ENCODE measurements around the gene GDF7.

Gene GDF7

DNA sequence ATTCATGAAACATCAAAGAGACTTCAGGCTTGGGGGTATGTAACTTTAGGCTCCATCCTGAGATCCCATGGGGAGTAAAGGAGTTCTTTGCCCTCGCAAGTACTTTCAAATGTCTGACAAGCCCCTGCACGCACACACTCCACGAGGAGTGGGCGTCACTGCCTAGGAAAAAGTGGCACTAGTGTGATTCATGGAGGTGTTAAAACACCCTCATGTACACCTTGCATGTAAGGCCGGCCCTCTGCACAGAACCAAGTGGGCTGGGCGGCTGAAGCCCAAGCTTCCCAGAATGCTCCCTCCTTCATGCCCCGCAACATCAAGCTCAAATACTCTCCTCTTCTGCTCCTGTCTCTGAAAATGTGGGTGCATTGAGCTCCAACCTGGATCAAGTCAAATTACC is 23.9 kb upstream of the GDF7 start:
- no peak overlapping the region for H2AFZ ChIP-seq (ENCODE audit: low read depth, low read length)
- peaks cover 6% of the 10 kb centered on the region for H3K4me1 ChIP-seq (ENCODE audit: insufficient read depth, low read length)
- no peaks in the 10 kb centered on the region for H3K27me3 ChIP-seq (ENCODE audit: insufficient read depth, low read length)
- H3K4me3 ChIP-seq (ENCODE audit: low read length), result no peak overlapping the region
- no peaks in the 10 kb centered on the region for H3K9me3 ChIP-seq (ENCODE audit: low read length)
- peaks cover 4% of the 10 kb centered on the region for H3K36me3 ChIP-seq (ENCODE audit: insufficient read depth, low read length)

DNA sequence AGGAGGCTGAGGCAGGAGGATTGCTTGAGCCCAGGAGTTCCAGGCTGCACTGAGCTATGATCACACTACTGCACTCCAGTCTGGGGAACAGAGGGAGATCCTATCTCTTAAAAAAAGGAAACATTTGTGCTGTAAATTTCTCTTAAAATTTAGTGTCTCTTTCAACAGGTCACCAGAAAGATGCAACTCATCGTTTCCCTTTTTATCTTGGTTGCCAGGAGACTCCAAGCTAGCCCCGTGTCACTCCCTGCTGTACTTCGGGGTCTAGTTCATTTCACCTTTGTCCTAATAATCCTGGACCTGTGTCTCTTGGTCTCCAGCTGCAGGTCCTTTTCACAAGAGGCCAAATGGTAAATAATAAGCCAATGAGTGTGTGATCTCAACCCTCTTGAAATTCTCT is 23.1 kb upstream of the GDF7 start:
- Histone ChIP-seq H3K9me3 (ENCODE audit: low read length) (no peaks in the 10 kb centered on the region), H3K36me3 (ENCODE audit: insufficient read depth, low read length) (peaks cover 4% of the 10 kb centered on the region), H3K27me3 (ENCODE audit: insufficient read depth, low read length) (no peaks in the 10 kb centered on the region), H3K4me1 (ENCODE audit: insufficient read depth, low read length) (peaks cover 14% of the 10 kb centered on the region), H3K4me3 (ENCODE audit: low read length) (no peak overlapping the region), H2AFZ (ENCODE audit: low read depth, low read length) (no peak overlapping the region)

DNA sequence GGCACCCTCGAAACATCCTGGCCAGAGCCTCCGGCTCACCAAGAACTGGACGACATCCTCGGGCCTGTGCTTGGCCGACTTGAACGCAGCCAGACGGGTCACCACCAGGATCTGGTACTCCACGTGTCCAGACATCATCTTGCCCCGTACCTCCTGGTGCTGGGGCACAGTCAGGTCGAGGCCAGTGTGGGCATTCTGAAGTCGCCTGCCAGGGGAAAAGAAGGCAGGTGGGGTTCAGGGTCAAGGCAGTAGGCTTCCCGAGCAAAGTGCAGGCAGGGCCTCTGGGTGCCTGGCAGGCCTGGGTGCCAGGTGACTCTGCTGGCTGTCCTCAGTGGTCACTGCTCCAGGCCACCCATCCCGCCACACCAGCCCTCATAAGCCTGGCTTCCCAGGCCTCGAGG is 21.6 kb upstream of the GDF7 start:
- H3K36me3 ChIP-seq (ENCODE audit: insufficient read depth, low read length), result no peaks in the 10 kb centered on the region
- H3K4me1 ChIP-seq (ENCODE audit: insufficient read depth, low read length), result peaks cover 15% of the 10 kb centered on the region
- no peaks in the 10 kb centered on the region for H3K9me3 ChIP-seq (ENCODE audit: low read length)
- H2AFZ ChIP-seq (ENCODE audit: low read depth, low read length), result no peak overlapping the region
- no peaks in the 10 kb centered on the region for H3K27me3 ChIP-seq (ENCODE audit: insufficient read depth, low read length)
- no peak overlapping the region for H3K4me3 ChIP-seq (ENCODE audit: low read length)

- no peaks in the 10 kb centered on the region for H3K27me3 ChIP-seq (ENCODE audit: insufficient read depth, low read length)
- no peak overlapping the region for H2AFZ ChIP-seq (ENCODE audit: low read depth, low read length)
- H3K4me1 ChIP-seq (ENCODE audit: insufficient read depth, low read length), result peaks cover 19% of the 10 kb centered on the region
- H3K36me3 ChIP-seq (ENCODE audit: insufficient read depth, low read length), result no peaks in the 10 kb centered on the region
- H3K4me3 ChIP-seq (ENCODE audit: low read length), result no peak overlapping the region
- no peaks in the 10 kb centered on the region for H3K9me3 ChIP-seq (ENCODE audit: low read length)
Observed at GRCh38 chr2:20645761-20646160, 21.2 kb upstream of the GDF7 start.

DNA sequence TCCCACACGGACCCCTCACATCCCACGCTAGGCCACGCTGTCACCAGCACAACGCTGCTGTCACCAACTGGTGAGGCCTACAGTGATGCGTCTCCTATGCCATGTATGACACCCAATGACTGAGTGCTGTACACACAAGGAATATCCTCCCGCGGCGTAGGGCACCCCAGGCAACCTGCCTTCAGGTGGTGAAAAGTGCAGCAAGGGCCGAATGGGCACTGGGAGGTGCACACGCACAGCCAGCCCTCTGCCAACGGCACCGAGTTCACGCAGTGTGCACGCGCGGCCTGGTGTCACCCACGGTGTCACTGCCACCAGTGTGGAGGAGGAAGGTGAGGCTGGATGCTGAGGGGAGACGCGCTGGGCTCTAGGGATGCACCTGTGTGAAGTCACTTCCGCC is 20.5 kb upstream of the GDF7 start:
- Histone ChIP-seq H3K27me3 (ENCODE audit: insufficient read depth, low read length) (no peaks in the 10 kb centered on the region), H3K36me3 (ENCODE audit: insufficient read depth, low read length) (no peaks in the 10 kb centered on the region), H3K4me1 (ENCODE audit: insufficient read depth, low read length) (peaks cover 19% of the 10 kb centered on the region), H3K9me3 (ENCODE audit: low read length) (no peaks in the 10 kb centered on the region), H3K4me3 (ENCODE audit: low read length) (no peak overlapping the region), H2AFZ (ENCODE audit: low read depth, low read length) (no peak overlapping the region)

GRCh38 chr2:20647211-20647610 is 19.7 kb upstream of the GDF7 start:
- H3K4me1 ChIP-seq (ENCODE audit: insufficient read depth, low read length), result peaks cover 23% of the 10 kb centered on the region
- H3K4me3 ChIP-seq (ENCODE audit: low read length), result no peak overlapping the region
- H3K36me3 ChIP-seq (ENCODE audit: insufficient read depth, low read length), result no peaks in the 10 kb centered on the region
- no peaks in the 10 kb centered on the region for H3K9me3 ChIP-seq (ENCODE audit: low read length)
- no peaks in the 10 kb centered on the region for H3K27me3 ChIP-seq (ENCODE audit: insufficient read depth, low read length)
- H2AFZ ChIP-seq (ENCODE audit: low read depth, low read length), result no peak overlapping the region

GRCh38 chr2:20647738-20648137 is 19.2 kb upstream of the GDF7 start:
- H3K27me3 ChIP-seq (ENCODE audit: insufficient read depth, low read length), result no peaks in the 10 kb centered on the region
- no peaks in the 10 kb centered on the region for H3K9me3 ChIP-seq (ENCODE audit: low read length)
- H3K4me3 ChIP-seq (ENCODE audit: low read length), result no peak overlapping the region
- no peak overlapping the region for H2AFZ ChIP-seq (ENCODE audit: low read depth, low read length)
- peaks cover 23% of the 10 kb centered on the region for H3K4me1 ChIP-seq (ENCODE audit: insufficient read depth, low read length)
- no peaks in the 10 kb centered on the region for H3K36me3 ChIP-seq (ENCODE audit: insufficient read depth, low read length)

GRCh38 chr2:20648206-20648605 is 18.7 kb upstream of the GDF7 start:
- H2AFZ ChIP-seq (ENCODE audit: low read depth, low read length), result no peak overlapping the region
- H3K27me3 ChIP-seq (ENCODE audit: insufficient read depth, low read length), result no peaks in the 10 kb centered on the region
- H3K9me3 ChIP-seq (ENCODE audit: low read length), result no peaks in the 10 kb centered on the region
- H3K36me3 ChIP-seq (ENCODE audit: insufficient read depth, low read length), result no peaks in the 10 kb centered on the region
- H3K4me3 ChIP-seq (ENCODE audit: low read length), result no peak overlapping the region
- H3K4me1 ChIP-seq (ENCODE audit: insufficient read depth, low read length), result peaks cover 23% of the 10 kb centered on the region

- H3K4me1 ChIP-seq (ENCODE audit: insufficient read depth, low read length), result peaks cover 23% of the 10 kb centered on the region
- H2AFZ ChIP-seq (ENCODE audit: low read depth, low read length), result no peak overlapping the region
- no peaks in the 10 kb centered on the region for H3K36me3 ChIP-seq (ENCODE audit: insufficient read depth, low read length)
- no peaks in the 10 kb centered on the region for H3K27me3 ChIP-seq (ENCODE audit: insufficient read depth, low read length)
- no peak overlapping the region for H3K4me3 ChIP-seq (ENCODE audit: low read length)
- H3K9me3 ChIP-seq (ENCODE audit: low read length), result no peaks in the 10 kb centered on the region
Observed at GRCh38 chr2:20648831-20649230, 18.1 kb upstream of the GDF7 start.

DNA sequence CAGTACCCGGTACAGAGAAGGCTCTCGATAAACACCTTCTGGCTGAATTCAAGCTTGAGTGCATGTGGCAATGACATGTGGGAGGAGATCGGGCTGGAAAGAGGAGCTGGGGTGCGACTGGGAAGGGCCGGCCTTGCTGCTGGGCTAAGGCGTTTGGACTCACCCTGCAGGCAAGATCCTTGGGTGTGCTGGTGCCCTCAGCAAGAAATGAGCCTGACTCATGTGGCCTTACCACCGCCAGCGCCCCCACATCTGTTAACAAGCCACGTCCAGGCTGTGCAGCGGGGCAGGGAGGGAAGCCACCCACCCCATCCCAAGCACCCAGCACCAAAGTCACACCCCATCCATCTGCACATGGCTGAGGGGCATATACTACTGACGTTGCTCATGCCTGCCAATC is 17.4 kb upstream of the GDF7 start:
- Histone ChIP-seq H3K36me3 (ENCODE audit: insufficient read depth, low read length) (no peaks in the 10 kb centered on the region), H3K4me3 (ENCODE audit: low read length) (no peak overlapping the region), H3K27me3 (ENCODE audit: insufficient read depth, low read length) (no peaks in the 10 kb centered on the region), H3K9me3 (ENCODE audit: low read length) (no peaks in the 10 kb centered on the region), H2AFZ (ENCODE audit: low read depth, low read length) (no peak overlapping the region), H3K4me1 (ENCODE audit: insufficient read depth, low read length) (peaks cover 23% of the 10 kb centered on the region)

- Histone ChIP-seq H3K27me3 (ENCODE audit: insufficient read depth, low read length) (no peaks in the 10 kb centered on the region), H2AFZ (ENCODE audit: low read depth, low read length) (no peak overlapping the region), H3K36me3 (ENCODE audit: insufficient read depth, low read length) (no peaks in the 10 kb centered on the region), H3K4me1 (ENCODE audit: insufficient read depth, low read length) (peaks cover 23% of the 10 kb centered on the region), H3K4me3 (ENCODE audit: low read length) (peak overlapping the region; percentile 76), H3K9me3 (ENCODE audit: low read length) (no peaks in the 10 kb centered on the region)
Observed at GRCh38 chr2:20649976-20650375, 17.0 kb upstream of the GDF7 start.

DNA sequence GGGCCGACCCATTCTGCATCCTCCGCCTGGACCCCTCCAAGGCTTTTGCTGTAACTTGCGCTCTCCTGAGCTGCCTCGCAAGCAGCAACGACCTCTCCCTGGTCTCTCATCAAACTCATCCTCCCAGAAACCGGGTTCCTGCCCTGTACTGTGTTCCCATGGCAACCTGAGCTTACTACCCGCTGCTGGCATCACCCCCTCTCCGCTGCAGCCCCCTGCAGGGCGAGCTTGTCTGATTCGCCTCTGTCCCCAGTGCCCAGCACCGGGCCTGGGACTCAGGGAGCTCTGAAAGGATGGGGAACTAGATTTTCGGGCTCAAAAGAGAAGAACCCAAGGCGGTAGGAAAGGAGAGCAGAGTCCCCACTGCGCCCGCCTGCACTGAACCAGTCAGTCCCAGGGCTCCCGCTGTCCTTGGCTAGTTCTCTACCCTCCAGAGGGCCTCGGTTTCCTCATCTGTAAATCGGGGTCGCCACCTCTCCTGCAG is 16.5 kb upstream of the GDF7 start:
- H2AFZ ChIP-seq (ENCODE audit: low read depth, low read length), result peak overlapping the region; percentile 92

GRCh38 chr2:20650877-20651730 is 15.8 kb upstream of the GDF7 start, which contains the start of gene HS1BP3:
Gene HS1BP3, minus strand, starts transcription at chr2:20651098. Its CDS starts 35 bp downstream, at chr2:20651063.
- peaks cover under 1% of the 10 kb centered on the region for H3K27me3 ChIP-seq (ENCODE audit: insufficient read depth, low read length)
- H3K36me3 ChIP-seq (ENCODE audit: insufficient read depth, low read length), result no peaks in the 10 kb centered on the region
- H3K4me1 ChIP-seq (ENCODE audit: insufficient read depth, low read length), result peaks cover 23% of the 10 kb centered on the region
- H3K9me3 ChIP-seq (ENCODE audit: low read length), result no peaks in the 10 kb centered on the region
- peak within 1 kb of the TSS; percentile 76 for H3K4me3 ChIP-seq (ENCODE audit: low read length)
- H2AFZ ChIP-seq (ENCODE audit: low read depth, low read length), result peak within 1 kb of the TSS; percentile 93

More for the DNA sequence above, 16.5 kb upstream of the GDF7 start:
- peak overlapping the region; percentile 76 for H3K4me3 ChIP-seq (ENCODE audit: low read length)
- no peaks in the 10 kb centered on the region for H3K9me3 ChIP-seq (ENCODE audit: low read length)
- no peaks in the 10 kb centered on the region for H3K27me3 ChIP-seq (ENCODE audit: insufficient read depth, low read length)
- no peaks in the 10 kb centered on the region for H3K36me3 ChIP-seq (ENCODE audit: insufficient read depth, low read length)
- H3K4me1 ChIP-seq (ENCODE audit: insufficient read depth, low read length), result peaks cover 23% of the 10 kb centered on the region

Data from neuron (in vitro differentiated cells).